Natural killer cell (primary cell): ENCODE data around the gene SCOC. TPM values are rescaled to one million over a fixed set of nuclear protein-coding genes. Genes with fewer than 3 reads are reported as not detected.

Source experiments
- ATAC-seq, 3 donors: fragments of 150-1000 bp in 2 of 3; fragments of 200-7000 bp in 1 of 3; cut with Tn5 transposase; 1 replicate in 1 of 3; 2 replicates in 2 of 3; pipeline ENCODE4 v1.10.0; 2021; ENCODE audit warnings: mild to moderate bottlenecking in 2 of 3, moderate library complexity in 2 of 3
- DNase-seq, 2 donors: peaks; one replicate each; pipeline versions ENCODE4 v3.0.0 to v3.0.0-alpha.2; 2013 to 2021; ENCODE audit warnings: mixed read lengths in 1 of 2
- H3K27ac ChIP-seq: one replicate; pipeline ENCODE4 v1.5.1; 2013; ENCODE audit warnings: mild to moderate bottlenecking, low read length
- H3K27me3 ChIP-seq: one replicate; pipeline ENCODE4 v1.6.1; 2013; ENCODE audit warnings: low read length; ENCODE audit not compliant: control insufficient read depth, insufficient read depth
- H3K36me3 ChIP-seq: one replicate; pipeline ENCODE4 v1.6.1; 2013; ENCODE audit warnings: low read length; ENCODE audit not compliant: control insufficient read depth, insufficient read depth
- H3K4me1 ChIP-seq: one replicate; pipeline ENCODE4 v1.6.1; 2013; ENCODE audit warnings: low read length; ENCODE audit not compliant: control insufficient read depth, insufficient read depth
- H3K4me3 ChIP-seq: one replicate; pipeline ENCODE4 v1.5.1; 2013; ENCODE audit warnings: low read length
- H3K9me3 ChIP-seq: one replicate; pipeline ENCODE4 v1.6.1; 2013; ENCODE audit warnings: low read length; ENCODE audit not compliant: control insufficient read depth, insufficient read depth
- H3K27ac Mint-ChIP-seq, 2 donors: one replicate each; pipeline ENCODE4 v1.8.0; 2022; ENCODE audit warnings: mild to moderate bottlenecking in 2 of 2, mixed read lengths in 2 of 2, moderate library complexity in 1 of 2
- H3K27me3 Mint-ChIP-seq, 2 donors: one replicate each; pipeline ENCODE4 v1.8.0; 2022; ENCODE audit warnings: low read depth in 2 of 2, mixed read lengths in 2 of 2
- H3K36me3 Mint-ChIP-seq: one replicate; pipeline ENCODE4 v1.8.0; 2022; ENCODE audit warnings: mixed read lengths
- H3K4me1 Mint-ChIP-seq, 2 donors: one replicate each; pipeline ENCODE4 v1.8.0; 2022; ENCODE audit warnings: mixed read lengths in 2 of 2
- H3K4me3 Mint-ChIP-seq: one replicate; pipeline ENCODE4 v1.8.0; 2022; ENCODE audit warnings: mild to moderate bottlenecking, moderate library complexity, mixed read lengths
- H3K9me3 Mint-ChIP-seq, 2 donors: one replicate each; pipeline ENCODE4 v1.8.0; 2022; ENCODE audit warnings: mixed read lengths in 2 of 2
- WGBS: methylation state at CpG from one replicate; pipeline ENCODE4 v1.1.7; 2013; ENCODE audit warnings: missing lambda C conversion rate; ENCODE audit not compliant: insufficient coverage; 5-methylcytosine and 5-hydroxymethylcytosine counted together
- intact Hi-C: fragments of 100-400 bp; cut with micrococcal nuclease; formaldehyde crosslinking; loops from one replicate; pipeline ENCODE4 v1.14.2; 2022
- total RNA-seq, 4 donors: library from RNA; stranded (reverse); fragments of 120-200 nt in 1 of 4; gene quantifications; one replicate each; pipeline versions ENCODE4 v1.2.3 to v1.2.4, GENCODE V29; 2013 to 2022
- TF ChIP-seq, protein P1 (sequence below): fragments of 200-600 bp; IDR thresholded peaks from one replicate; pipeline ENCODE4 v1.8.0; 2022; ENCODE audit warnings: antibody characterized with exemption

Gene SCOC
- total RNA-seq, 3 donors from 2014 or later (not counting 1 experiment from before 2014, with no cell fraction given) = 8.6 to 10.3 (median 9.4) TPM

GRCh38 chr4:140361099-140361498 lies 12.3 kb upstream of the SCOC start:
- Mint-ChIP-seq H3K4me1 (peaks cover 0 to 5% of the 10 kb centered on the region in 2 donors), H3K27ac (no peak overlapping the region), H3K9me3 (no peaks in the 10 kb centered on the region), H3K27me3 (peaks cover 3 to 29% of the 10 kb centered on the region in 2 donors), H3K4me3 (no peak overlapping the region), H3K36me3 (no peaks in the 10 kb centered on the region)
- Histone ChIP-seq H3K4me1 (no peaks in the 10 kb centered on the region), H3K9me3 (no peaks in the 10 kb centered on the region), H3K36me3 (no peaks in the 10 kb centered on the region), H3K27me3 (no peaks in the 10 kb centered on the region), H3K4me3 (no peak overlapping the region), H3K27ac (no peak overlapping the region)
- no peak for ATAC-seq
- intact Hi-C loops = loop anchor here (2.0 kb wide), 1 partner anchor 490 kb away; no protein-coding TSS in a partner anchor
- 93% methylated on average over 4 of the region's 4 CpGs for WGBS
- TF ChIP-seq, protein P1, sequence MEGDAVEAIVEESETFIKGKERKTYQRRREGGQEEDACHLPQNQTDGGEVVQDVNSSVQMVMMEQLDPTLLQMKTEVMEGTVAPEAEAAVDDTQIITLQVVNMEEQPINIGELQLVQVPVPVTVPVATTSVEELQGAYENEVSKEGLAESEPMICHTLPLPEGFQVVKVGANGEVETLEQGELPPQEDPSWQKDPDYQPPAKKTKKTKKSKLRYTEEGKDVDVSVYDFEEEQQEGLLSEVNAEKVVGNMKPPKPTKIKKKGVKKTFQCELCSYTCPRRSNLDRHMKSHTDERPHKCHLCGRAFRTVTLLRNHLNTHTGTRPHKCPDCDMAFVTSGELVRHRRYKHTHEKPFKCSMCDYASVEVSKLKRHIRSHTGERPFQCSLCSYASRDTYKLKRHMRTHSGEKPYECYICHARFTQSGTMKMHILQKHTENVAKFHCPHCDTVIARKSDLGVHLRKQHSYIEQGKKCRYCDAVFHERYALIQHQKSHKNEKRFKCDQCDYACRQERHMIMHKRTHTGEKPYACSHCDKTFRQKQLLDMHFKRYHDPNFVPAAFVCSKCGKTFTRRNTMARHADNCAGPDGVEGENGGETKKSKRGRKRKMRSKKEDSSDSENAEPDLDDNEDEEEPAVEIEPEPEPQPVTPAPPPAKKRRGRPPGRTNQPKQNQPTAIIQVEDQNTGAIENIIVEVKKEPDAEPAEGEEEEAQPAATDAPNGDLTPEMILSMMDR = no peak
- no peak for DNase-seq

GRCh38 chr4:140363051-140363450 lies 10.4 kb upstream of the SCOC start:
- Mint-ChIP-seq H3K4me1 (peaks cover 0 to 5% of the 10 kb centered on the region in 2 donors), H3K9me3 (no peaks in the 10 kb centered on the region), H3K27me3 (peaks cover 0 to 13% of the 10 kb centered on the region in 2 donors), H3K27ac (no peak overlapping the region), H3K36me3 (no peaks in the 10 kb centered on the region), H3K4me3 (no peak overlapping the region)
- H3K36me3 ChIP-seq = no peaks in the 10 kb centered on the region
- no peak overlapping the region for H3K4me3 ChIP-seq
- H3K9me3 ChIP-seq = no peaks in the 10 kb centered on the region
- DNase-seq (no peak), ATAC-seq (no peak)
- H3K27ac ChIP-seq = no peak overlapping the region
- WGBS = 92% methylated on average over 3 of the region's 3 CpGs
- H3K27me3 ChIP-seq = no peaks in the 10 kb centered on the region
- H3K4me1 ChIP-seq = no peaks in the 10 kb centered on the region
- TF ChIP-seq, protein P1 = no peak
- intact Hi-C loops = no loop called here

GRCh38 chr4:140363558-140363957 lies 9.9 kb upstream of the SCOC start:
- intact Hi-C loops = no loop called here
- no peaks in the 10 kb centered on the region for H3K27me3 ChIP-seq
- Mint-ChIP-seq H3K36me3 (no peaks in the 10 kb centered on the region), H3K27me3 (peaks cover 0 to 12% of the 10 kb centered on the region in 2 donors), H3K4me1 (peaks cover 0 to 5% of the 10 kb centered on the region in 2 donors), H3K9me3 (no peaks in the 10 kb centered on the region), H3K27ac (no peak overlapping the region), H3K4me3 (no peak overlapping the region)
- no peaks in the 10 kb centered on the region for H3K4me1 ChIP-seq
- no peak for ATAC-seq
- H3K4me3 ChIP-seq = no peak overlapping the region
- H3K9me3 ChIP-seq = no peaks in the 10 kb centered on the region
- no peaks in the 10 kb centered on the region for H3K36me3 ChIP-seq
- DNase-seq = no peak
- TF ChIP-seq, protein P1 = no peak
- H3K27ac ChIP-seq = no peak overlapping the region

- DNase-seq (no peak), ATAC-seq (no peak)
- 80% methylated on average over 2 of the region's 2 CpGs for WGBS
- Mint-ChIP-seq H3K27ac (no peak overlapping the region), H3K4me3 (no peak overlapping the region), H3K27me3 (peaks cover 0 to 5% of the 10 kb centered on the region in 2 donors), H3K4me1 (peaks cover 9 to 10% of the 10 kb centered on the region in 2 donors), H3K9me3 (no peaks in the 10 kb centered on the region), H3K36me3 (no peaks in the 10 kb centered on the region)
- TF ChIP-seq, protein P1 = no peak
- no peaks in the 10 kb centered on the region for H3K9me3 ChIP-seq
- no peak overlapping the region for H3K27ac ChIP-seq
- no peak overlapping the region for H3K4me3 ChIP-seq
- H3K36me3 ChIP-seq = no peaks in the 10 kb centered on the region
- intact Hi-C loops = no loop called here
- H3K4me1 ChIP-seq = no peaks in the 10 kb centered on the region
- H3K27me3 ChIP-seq = no peaks in the 10 kb centered on the region
These were observed 5.7 kb upstream of the SCOC start for GRCh38 chr4:140367738-140368137.
